ENCODE results near the gene OR52D1.

Gene OR52D1

DNA sequence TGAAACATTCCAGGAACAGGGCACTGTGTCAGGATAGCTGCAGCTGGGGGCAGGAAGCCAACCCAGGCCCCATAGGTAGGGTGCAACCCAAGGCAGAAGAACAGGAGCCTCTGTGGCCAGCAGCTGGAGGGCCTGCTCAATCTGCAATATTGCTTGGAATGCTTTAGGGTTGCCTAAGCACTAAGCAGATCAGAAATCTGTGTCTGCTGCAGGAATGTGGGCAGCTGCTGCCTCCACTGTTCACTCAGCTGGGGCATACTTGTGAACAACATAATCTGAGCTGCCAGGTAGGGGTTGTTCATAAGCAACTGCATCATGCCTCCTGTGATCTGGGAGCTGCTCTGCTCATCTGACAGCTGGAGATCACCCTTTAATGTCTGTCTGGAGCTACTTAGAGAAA, 26.4 kb downstream of the OR52D1 start:
- no peak for DNase-seq

DNA sequence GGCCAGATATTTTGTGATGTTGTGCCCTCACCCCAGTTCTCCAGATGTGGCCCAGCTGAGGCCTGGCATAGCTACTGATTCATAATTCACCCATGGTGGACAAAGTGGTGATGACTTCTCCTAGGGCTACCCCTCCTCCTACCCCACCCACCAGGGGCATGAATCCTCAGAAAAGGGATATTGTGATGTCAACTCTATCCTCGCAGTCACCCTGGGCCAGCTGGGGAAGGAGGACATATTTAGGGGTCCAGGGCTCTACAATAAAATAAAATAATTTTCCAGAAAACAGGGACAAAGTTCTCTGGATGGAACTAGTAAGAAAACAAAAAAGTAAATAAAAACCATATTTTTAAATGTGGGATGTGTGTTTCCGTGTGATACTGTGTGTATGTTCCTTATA, 28.1 kb downstream of the OR52D1 start, which contains the start of gene UBQLNL:
Gene UBQLNL (minus strand): TSS at position 101 of the 400 bp plus-strand sequence. CDS start 258 bp downstream, outside the sequence.
- no peak for DNase-seq

DNA sequence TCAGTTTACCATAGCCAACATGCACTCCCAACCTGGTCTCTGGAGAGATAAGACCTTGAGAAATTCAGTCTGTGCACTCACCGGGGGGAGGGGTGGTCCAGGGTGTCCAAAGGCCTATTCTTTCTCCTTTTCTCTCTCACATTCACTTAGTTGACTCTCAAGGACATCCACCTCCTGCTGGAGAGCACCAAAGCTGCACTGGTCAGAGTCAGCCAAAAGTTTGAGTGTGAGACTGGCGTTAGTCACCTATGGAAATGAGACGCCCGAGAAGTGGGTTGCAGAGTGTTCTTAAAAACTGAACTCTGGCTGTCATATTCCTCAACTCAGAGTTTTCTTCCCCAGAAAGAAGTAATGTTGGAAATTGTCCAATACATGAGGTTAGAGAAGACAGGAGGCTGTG, 33.1 kb downstream of the OR52D1 start:
- DNase-seq: no peak

DNA sequence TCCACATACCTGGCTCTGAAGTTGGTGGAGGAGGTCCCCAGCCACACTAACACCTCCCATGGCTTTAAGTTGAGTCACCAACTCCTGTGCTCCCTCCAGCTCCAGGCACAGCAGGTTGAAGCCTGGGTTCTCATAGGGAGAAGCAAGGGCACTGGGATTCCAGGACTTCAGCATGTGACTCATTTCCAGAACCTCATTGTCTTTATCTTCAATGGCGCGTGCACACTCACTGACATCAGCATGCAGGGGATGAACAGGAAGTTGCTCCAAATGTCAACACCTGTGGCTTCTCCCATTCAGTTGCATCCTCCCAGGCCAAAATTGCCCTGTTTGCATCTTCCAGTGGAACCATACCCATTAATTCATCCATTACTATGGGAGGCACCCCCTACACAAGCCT, 33.8 kb downstream of the OR52D1 start:
- no peak for DNase-seq

DNA sequence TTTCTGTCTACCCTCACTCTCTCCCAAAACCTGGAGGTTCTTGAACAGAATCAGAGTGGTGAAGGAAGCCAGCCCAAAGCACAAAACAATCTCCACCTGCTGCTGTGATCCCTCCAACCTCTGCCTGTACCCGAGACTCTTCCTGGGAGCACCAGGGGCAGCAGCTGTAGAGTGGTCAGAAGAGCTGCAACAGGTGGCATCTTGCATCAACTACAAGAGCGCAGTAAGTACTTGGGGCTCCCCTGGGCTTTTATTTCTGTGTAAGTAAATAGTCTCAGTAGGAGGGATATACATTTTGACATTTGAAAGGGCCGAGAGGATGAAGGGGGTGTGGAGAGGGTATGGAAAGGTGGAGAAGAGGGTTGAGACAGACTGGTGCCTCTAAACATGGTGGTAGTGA, 36.3 kb downstream of the OR52D1 start:
- peak in 2 of 3 experiments; percentile 27 to 53 for DNase-seq

DNA sequence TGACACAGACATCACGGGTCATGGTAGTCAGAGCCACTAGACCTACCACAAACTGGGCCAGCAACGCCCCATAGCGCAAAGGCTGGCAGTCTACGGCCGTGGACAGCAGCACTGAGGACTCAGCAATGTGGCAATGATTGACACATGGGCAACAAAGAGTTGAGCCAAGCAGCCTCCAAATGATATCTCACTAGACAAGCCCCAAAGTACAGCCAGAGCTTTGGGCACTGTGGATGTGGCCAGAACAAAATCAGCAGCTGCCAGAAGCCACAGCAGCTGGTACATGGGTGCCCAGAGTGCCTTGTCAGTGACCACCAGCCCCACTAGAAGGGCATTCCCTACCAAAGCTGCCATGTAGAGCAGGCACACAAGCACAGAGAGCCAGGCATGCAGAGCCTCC, 39.2 kb downstream of the OR52D1 start:
- DNase-seq: no peak

DNA sequence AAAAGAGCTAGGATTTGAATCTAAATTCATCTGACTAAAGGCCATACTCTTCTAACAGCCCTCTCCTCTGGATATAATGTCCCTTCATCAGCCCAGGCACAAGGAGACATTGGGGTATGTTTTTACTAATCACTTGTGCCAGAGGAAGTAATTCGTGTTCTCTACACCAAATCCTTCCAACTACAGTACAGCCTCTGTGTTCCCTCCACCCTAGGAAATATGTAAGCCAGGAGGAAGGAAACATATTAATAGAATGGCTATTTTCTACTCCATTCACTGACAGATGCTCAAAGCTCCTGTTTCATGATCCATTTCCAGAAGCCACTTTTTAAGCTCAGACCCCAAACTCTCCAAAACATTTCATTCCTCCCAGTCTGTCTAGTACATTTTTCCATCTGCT, 40.0 kb downstream of the OR52D1 start:
- DNase-seq: no peak

DNA sequence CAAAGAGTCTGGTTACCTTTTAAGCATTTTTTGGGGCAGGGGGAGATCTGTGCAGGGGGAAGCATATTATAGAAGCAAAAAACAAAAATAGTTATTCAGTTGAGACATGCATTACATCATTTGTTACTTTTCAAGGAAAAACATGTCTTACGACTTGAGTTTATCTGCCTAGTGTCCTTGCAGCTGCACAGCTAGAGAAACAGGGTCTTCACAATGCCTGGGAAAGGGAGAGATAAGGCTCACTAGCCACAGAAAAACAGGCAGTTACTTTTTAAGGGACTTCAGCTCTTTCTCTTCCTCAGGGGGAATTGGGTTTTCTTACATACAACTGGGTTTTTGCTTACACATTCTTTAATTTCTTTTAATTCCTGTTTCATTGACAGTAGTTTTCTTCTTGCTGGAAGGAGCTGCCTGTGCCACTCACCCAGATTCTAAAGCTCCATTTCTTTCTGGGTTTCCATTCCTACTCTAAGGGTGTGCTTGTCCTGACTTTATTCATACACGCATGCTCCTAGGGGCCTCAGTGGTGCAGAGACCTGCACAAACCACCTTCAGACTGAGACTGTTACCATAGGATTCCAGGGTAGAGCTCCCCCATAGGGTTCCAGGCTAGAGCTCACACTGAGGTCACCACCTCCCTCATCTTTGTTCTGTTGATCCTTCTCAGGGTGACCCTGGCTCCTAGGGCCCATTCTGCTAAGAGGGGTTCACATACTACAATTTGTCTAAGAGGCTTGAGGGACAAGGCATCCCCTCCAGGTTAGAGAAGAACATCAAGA, 42.8 kb downstream of the OR52D1 start:
- no peak for DNase-seq

DNA sequence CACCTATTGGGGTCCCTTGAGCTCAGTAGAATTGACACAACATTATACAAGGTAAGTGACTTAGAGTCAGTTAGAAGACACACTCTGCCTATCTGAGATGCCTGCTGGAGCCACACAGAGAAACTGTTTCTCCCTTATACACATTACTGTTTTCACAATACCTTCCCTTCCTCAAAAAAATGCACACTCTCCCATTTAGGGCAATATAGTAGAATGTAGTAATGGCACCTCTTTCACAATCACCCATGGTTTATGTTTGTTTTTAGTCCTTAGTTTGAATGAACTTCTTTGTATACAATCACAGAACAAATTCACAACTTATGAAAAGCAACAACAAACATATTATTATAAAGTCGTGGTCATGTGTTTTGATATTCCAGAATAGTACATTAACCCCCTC, 45.6 kb downstream of the OR52D1 start:
- no peak for DNase-seq

DNA sequence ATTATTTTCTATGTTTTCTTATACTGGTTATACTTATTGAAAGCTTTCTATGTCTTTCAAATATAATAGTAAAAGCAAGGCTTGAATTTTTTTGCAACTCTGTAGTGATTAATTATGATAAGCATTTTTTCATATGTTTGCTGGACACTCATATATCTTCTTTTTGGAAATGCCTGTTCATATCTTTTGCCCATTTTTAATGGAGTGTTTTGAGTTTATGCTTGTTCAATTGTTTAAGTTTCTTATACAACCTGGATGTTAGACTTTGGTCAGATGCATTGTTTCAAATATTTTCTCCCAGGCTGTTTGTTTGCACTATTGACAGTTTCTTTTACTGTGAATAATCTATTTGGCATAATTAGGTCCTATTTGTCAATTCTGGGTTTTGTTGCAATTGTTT, 48.0 kb downstream of the OR52D1 start:
- DNase-seq: no peak

All from NCI-H1417 (cell line).